Lower lobe of right lung (tissue), 2 donors: ENCODE data around the gene CAMSAP2. TPM values are rescaled to one million over a fixed set of nuclear protein-coding genes. Genes with fewer than 3 reads are reported as not detected.

ENCODE experiments used
- ATAC-seq, 2 donors: fragments of 200-7000 bp; cut with Tn5 transposase; one replicate each; pipeline ENCODE4 v1.9.1; 2020 to 2022; ENCODE audit warnings: mild to moderate bottlenecking in 2 of 2, moderate library complexity in 2 of 2
- DNase-seq: peaks from one replicate; pipeline ENCODE4 v3.0.0-alpha.2; 2020
- H3K27ac ChIP-seq: fragments of 200-600 bp; one replicate; pipeline ENCODE4 v1.8.0; 2022
- H3K27me3 ChIP-seq: fragments of 200-600 bp; one replicate; pipeline ENCODE4 v1.8.0; 2022; ENCODE audit warnings: low read depth
- H3K36me3 ChIP-seq: fragments of 200-600 bp; one replicate; pipeline ENCODE4 v1.8.0; 2022; ENCODE audit warnings: mild to moderate bottlenecking
- H3K4me1 ChIP-seq: fragments of 200-600 bp; one replicate; pipeline ENCODE4 v1.8.0; 2022
- H3K4me3 ChIP-seq: fragments of 200-600 bp; one replicate; pipeline ENCODE4 v1.8.0; 2022; ENCODE audit warnings: mild to moderate bottlenecking
- H3K9me3 ChIP-seq: fragments of 200-600 bp; one replicate; pipeline ENCODE4 v1.8.0; 2022
- CTCF ChIP-seq: fragments of 200-600 bp; IDR thresholded peaks from one replicate; pipeline ENCODE4 v1.8.0; 2022; ENCODE audit warnings: antibody characterized with exemption, mild to moderate bottlenecking
- intact Hi-C: fragments of 100-400 bp; cut with DNase I; formaldehyde crosslinking; loops from one replicate; pipeline ENCODE4 v1.11.0; 2022
- total RNA-seq: library from RNA; stranded (reverse); fragmentation: NEBNext Ultra II Directional; extraction: Animal tissue kit (Norgen Biotek cat#: 25700); gene quantifications from one replicate; pipeline ENCODE4 v1.2.1, GENCODE V29; 2021
- donor health status: DM: no; HTN: yes; CAD: no; lungs with severe emphysema.

CAMSAP2 gene
- total RNA-seq, 1 donor from 2014 or later: 30.7 TPM

GRCh38 chr1:200776949-200777348, 38.3 kb downstream of the CAMSAP2 start:
- Histone ChIP-seq H3K27me3 (no peaks in the 10 kb centered on the region), H3K4me1 (peaks cover 10% of the 10 kb centered on the region), H3K27ac (no peak overlapping the region)

GRCh38 chr1:200778766-200779165, 40.1 kb downstream of the CAMSAP2 start:
- no peak overlapping the region for H3K27ac ChIP-seq
- DNase-seq (no peak), ATAC-seq (no peak)
- peaks cover 10% of the 10 kb centered on the region for H3K4me1 ChIP-seq
- no peak for TF ChIP-seq CTCF
- H3K36me3 ChIP-seq: no peaks in the 10 kb centered on the region
- no peaks in the 10 kb centered on the region for H3K27me3 ChIP-seq
- H3K4me3 ChIP-seq: no peak overlapping the region
- intact Hi-C loops: no loop called here
- H3K9me3 ChIP-seq: peaks cover 6% of the 10 kb centered on the region

More at GRCh38 chr1:200776949-200777348, 38.3 kb downstream of the CAMSAP2 start:
- no peaks in the 10 kb centered on the region for H3K9me3 ChIP-seq
- no peak for TF ChIP-seq CTCF
- ATAC-seq (no peak), DNase-seq (no peak)
- no peaks in the 10 kb centered on the region for H3K36me3 ChIP-seq
- intact Hi-C loops: no loop called here
- H3K4me3 ChIP-seq: no peak overlapping the region

GRCh38 chr1:200779326-200779725, 40.6 kb downstream of the CAMSAP2 start:
- no peaks in the 10 kb centered on the region for H3K27me3 ChIP-seq
- H3K4me3 ChIP-seq: no peak overlapping the region
- H3K4me1 ChIP-seq: peaks cover 5% of the 10 kb centered on the region
- intact Hi-C loops: no loop called here
- H3K36me3 ChIP-seq: no peaks in the 10 kb centered on the region
- DNase-seq (no peak), ATAC-seq (no peak)
- H3K9me3 ChIP-seq: peaks cover 6% of the 10 kb centered on the region
- no peak overlapping the region for H3K27ac ChIP-seq
- TF ChIP-seq CTCF: no peak

- Histone ChIP-seq H3K27ac (peak overlapping the region; percentile 14), H3K27me3 (no peaks in the 10 kb centered on the region), H3K4me1 (peaks cover 5% of the 10 kb centered on the region), H3K36me3 (no peaks in the 10 kb centered on the region), H3K9me3 (peaks cover 6% of the 10 kb centered on the region), H3K4me3 (peak overlapping the region; percentile 15)
- DNase-seq (no peak), ATAC-seq (peak; percentile 23 to 73)
- intact Hi-C loops: no loop called here
- TF ChIP-seq CTCF: no peak
Observed at GRCh38 chr1:200780545-200781369, 42.1 kb downstream of the CAMSAP2 start.

GRCh38 chr1:200783926-200784325, 45.2 kb downstream of the CAMSAP2 start:
- no peak overlapping the region for H3K4me3 ChIP-seq
- peaks cover 5% of the 10 kb centered on the region for H3K4me1 ChIP-seq
- intact Hi-C loops: no loop called here
- ATAC-seq (no peak), DNase-seq (no peak)
- H3K36me3 ChIP-seq: no peaks in the 10 kb centered on the region
- no peaks in the 10 kb centered on the region for H3K27me3 ChIP-seq
- peaks cover 6% of the 10 kb centered on the region for H3K9me3 ChIP-seq
- no peak overlapping the region for H3K27ac ChIP-seq
- no peak for TF ChIP-seq CTCF
